Measurements from ENCODE around the gene SH3BP5. TPM values are rescaled to one million over a fixed set of nuclear protein-coding genes. Genes with fewer than 3 reads are reported as not detected.

The SH3BP5 gene
- polyA plus RNA-seq, 10 donors = 25.1 to 53.7 (median 35.4) TPM

DNA sequence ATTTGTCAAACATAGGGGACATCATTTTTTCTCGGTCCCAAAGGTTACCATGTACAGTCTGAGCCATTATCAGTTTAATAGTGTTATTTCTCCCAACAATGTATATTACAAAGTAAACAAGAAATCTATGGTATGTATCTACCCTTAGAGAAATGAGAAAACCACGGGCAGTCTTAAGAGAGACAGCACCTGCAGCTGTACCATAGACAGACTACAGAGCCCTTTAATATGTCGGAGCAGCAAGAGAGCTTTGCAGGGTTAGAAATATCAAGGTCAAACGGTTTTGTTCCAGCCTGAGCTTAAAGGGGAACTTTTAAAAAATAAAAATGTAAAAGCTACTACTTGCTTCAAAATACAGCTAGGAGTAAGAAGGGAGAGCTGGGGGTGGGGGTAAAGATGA, 53.2 kb downstream of the SH3BP5 start:
- DNase-seq = no peak

DNA sequence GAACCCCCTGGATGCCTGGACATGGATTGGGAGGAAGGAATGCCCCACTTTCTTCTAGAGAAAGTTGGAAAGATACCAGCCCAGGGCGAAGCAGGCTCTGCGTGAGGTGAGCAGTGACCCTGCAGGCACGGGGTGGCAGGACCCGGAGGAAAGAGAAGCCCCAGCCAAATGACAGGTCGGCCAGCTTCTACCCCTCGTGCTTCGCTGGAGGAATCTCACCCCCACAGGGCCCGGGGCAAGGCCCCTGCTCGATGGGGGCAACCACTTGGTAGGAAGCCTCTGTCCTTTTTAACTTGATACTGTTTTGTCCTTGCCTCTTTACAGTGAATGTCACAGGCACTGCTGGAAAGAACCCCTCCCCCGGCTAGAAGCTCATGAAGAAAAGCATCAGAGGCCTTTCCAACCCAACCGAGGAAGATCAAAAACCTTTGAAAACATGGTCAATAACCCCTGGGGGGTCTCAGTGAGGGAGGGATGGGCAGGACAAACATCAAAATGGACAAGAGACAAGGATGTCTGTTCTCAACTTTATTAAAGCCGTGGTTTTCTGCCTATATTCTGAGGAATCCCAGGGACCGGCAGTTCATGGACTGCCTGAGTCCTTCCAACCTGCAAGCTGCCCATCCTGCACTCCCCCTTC, 54.4 kb downstream of the SH3BP5 start:
- no peak for DNase-seq

DNA sequence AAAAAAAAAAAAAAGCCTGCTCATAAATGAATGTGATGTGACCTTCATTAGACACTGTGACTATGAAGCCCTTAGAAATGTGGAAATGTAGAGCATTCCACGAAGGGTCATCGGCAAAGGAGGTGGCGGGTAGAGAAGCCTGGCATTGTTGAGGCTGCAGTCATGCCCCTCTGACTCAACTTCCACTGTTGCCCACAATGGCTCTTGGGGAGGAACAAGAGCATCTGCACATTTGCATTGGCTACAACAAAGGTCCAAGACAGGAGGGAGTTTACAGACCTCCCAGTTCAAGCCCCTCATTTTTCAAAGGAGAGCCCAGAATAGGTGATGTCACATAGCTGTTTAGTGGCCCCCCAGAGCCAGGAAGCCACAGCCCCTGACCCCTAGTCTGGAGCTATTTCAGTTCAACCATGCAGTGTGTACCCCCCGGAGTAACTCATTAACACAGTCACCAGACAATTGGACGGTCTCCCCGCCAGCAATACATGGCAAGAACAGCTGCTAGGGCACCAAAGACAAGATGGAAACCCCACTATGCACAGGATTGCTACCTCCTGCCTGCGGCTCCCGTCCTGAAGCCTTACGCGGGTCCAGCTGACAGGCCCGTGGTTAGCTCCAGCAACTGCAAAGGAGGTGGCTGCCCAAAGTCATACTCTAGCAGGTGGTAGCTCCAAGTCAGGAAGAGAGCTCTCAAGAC, 56.2 kb downstream of the SH3BP5 start:
- DNase-seq = no peak

DNA sequence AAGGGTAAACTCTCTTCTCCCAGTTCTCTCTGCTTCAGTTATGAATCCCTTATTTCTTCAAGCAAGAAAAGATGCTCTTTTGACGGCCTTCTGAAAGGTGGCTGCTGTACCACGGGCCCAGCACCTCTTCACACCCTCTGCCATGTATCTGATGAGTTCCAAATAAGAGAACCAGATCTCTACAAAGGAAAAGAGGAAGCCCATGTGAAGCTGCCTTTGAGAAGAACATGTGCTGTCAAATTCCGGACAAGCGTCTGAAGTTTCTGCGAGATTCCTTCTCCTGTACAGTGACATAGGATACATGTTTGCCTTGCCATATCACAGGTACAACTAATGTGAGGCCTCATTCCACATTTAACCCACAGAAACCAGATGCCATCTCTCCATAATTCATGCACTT, 59.2 kb downstream of the SH3BP5 start:
- DNase-seq = no peak

- no peak for DNase-seq
Measured at GRCh38 chr3:15272426-15273196, 59.8 kb downstream of the SH3BP5 start.

DNA sequence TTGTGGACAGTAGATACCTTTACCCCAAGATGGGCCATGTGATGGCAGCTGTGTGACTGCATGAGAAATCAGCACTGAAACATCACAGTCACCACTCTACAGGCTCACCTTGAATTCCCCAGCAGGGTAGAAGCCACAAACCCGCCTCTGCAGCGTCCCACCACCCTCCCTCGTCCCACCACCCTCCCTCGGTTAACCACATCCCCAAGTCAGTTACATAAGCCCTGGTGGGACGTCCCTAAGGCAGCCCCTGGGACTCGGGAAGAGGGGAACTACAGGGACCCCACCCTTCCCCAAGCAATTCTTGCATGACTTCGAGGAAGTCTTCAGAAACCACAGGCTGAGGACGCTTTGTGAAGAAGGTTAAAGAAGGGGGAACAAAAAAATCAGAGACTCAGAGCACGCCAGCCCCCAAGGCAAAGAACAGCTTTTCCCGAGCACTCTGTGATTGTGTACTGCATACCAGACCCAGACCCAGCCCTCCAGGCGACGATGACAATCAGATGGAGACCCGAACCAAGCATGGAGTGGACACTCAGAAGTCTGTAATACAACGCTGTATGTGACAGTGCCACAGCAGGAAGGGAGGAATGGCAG, 60.5 kb downstream of the SH3BP5 start:
- DNase-seq = no peak

DNA sequence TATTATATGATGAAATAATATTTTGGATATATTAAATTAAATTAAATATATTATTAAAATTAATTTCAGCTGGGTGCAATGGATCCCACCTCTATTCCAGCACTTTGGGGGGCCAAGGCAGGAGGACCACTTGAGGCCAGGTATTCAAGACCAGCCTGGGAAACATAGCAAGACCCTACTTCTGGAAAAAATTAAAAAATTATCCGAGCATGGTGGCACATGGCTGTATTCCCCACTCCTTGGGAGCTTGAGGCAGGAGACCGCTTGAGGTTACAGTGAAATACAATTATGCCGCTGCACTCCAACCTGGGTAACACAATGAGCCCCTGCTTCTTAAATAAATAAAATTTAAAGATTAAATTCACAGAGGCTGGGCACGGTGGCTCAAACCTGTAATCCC, 61.4 kb downstream of the SH3BP5 start:
- no peak for DNase-seq

GRCh38 chr3:15269091-15269989, 63.0 kb downstream of the SH3BP5 start:
- DNase-seq = peak; percentile 54 to 91 (median 74)

DNA sequence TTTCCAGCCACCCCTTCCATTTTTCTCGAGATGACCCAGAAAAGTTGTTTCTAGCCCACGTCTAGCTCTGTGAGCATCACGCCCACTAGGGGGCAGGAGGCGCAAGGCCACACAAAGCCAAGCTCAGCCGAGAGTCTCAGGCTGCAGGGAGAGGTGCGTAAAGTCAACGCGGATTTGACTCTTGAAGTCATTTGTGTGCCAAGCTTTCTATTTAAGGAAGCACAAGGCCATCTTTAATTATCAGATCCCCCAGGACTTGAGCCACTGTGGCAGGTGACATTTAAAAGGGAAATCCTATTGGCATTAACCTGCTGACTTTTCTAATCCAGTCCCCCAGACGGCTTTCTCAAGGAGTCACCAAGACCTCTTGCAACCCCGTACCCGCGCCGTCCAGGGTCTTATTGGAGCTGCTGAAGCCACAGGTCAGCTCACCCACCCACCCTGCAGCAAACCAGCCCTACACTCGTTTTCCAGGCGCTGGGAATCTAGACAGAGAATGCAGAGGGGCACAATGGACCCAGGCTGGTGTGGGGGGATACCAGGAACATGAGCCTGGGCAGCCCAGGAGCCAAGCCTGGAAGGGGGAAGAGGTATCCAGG, 64.3 kb downstream of the SH3BP5 start:
- peak; percentile 82 to 91 (median 88) for DNase-seq

DNA sequence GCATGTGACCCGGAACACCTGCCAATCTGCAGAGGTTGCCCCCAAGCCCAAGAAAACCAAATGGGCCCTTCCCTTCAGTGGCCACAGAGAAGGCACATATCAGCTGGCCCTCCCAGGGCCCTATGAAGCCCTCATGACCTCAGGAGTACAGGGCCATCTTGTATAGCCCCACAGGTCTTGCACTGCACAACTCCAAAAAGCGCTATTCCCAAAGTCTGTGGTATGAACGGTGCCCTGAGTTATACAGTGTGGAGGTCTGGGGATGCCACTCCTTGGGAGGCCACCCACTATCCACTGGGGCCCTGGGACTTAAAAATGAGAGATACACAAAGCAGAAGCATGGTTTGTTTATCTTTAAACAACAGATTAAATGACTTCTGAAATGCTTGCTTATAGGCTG, 64.9 kb downstream of the SH3BP5 start:
- DNase-seq = no peak

- DNase-seq = no peak
Measured at GRCh38 chr3:15266510-15267376, 65.6 kb downstream of the SH3BP5 start.

DNA sequence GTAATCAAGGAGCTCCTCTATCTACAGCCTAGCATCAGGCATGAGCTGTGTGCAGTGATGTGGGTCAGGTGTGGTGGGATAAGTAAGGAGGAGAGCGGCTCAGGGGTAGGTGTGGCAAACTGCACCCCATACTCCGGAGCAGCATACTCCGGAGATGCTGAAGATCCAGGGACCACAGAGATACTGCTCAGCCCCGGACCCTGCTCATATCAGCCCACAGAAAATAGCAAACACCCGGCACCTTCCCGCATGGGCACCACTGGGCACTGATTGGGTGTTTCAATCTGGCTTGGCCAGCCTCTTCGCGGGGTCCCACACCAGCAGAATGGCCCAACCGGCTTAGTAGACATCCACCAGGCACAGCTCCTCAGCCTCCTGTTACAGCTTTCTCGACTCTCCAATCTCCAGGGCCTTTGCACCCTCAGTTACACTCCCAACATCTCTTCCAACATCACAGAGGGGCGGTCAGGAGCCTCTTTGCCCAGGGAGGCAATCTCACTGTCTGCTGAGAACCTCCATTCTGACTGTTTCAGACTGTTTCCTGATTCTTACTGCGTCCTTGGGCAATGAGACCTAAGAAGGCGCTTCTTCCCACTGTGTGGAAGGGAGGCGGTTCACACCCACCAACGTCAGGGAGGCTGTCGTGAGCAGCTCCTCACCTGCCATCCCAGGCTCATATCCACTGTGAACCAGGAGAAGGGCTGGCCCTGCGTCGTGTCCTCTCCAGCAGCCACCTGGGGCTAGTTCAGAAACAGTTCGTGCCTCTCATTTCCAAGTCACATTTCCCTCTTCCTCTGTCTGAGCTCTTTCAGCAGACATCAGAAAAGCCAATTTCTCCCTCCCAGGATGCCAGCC, 66.5 kb downstream of the SH3BP5 start:
- DNase-seq = no peak

- DNase-seq = no peak
Measured at GRCh38 chr3:15264486-15264885, 67.9 kb downstream of the SH3BP5 start.

DNA sequence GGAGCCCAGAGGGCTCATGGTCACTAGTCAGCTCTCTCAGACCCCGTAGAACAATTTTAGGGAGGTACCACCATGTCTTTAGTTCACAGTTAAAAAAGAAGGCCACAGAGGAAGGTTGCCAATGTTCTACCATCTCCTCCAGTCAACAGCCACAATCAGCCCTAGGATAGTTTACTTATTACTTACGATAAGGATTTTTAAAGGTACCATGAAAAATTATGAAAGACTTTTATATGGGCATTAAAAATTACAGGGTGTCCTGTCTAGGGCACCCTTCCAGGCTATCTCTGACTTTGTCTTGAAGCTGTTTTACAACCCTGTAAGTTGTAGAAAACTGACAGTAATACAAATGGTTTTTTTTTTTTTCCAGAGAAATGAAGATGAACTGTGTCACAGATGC, 68.5 kb downstream of the SH3BP5 start:
- no peak for DNase-seq

- no peak for DNase-seq
Measured at GRCh38 chr3:15263120-15263519, 69.3 kb downstream of the SH3BP5 start.

GRCh38 chr3:15262021-15262420, 70.4 kb downstream of the SH3BP5 start:
- no peak for DNase-seq

- DNase-seq = no peak
Measured at GRCh38 chr3:15261274-15261673, 71.1 kb downstream of the SH3BP5 start.

DNA sequence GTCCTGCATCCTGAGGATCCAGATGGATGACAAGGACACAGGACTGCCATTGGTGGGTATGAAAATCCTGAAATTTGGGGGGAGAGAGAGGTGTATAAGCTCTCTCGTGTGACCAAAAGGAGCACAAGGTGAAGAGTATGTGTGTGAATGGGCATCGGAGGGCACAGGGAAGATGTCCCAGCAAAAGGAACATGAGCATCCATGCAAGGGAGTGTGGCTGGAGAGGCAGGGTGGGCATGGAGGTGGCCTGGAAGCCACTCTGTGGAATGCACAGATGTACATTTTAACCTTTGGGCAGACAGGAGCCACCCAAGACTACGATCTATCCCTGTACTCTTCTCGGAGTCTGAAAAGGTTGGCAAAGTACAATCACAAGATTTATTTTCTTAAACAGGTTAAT, 71.9 kb downstream of the SH3BP5 start:
- DNase-seq = no peak

DNA sequence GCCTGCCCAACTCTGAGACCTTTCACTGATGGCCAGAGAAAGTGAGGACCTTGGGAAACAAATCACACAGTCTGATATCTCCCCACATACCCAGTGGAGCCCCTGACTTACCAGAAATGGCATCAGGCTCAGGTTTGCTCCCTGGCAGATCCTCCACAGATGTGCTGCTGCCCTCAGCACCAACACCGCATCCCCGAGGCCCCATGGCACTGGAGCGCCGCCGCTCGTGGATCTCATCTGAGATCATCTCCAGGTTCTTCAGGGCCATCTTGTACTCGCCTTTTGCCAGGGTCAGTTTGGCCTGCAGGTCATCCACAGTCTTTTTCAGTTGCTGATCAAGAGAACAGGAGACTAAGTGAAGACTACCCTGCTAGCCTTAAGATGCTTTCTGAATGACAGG, 73.7 kb downstream of the SH3BP5 start:
- no peak for DNase-seq
